K562 treated with DMSO at 1 percent for 12 hours (cell line): ENCODE data around the gene PIGO. TPM values are rescaled to one million over a fixed set of nuclear protein-coding genes. Genes with fewer than 3 reads are reported as not detected.

Source experiments
- total RNA-seq: library from RNA; unstranded; fragments of 300-600 nt; gene quantifications from 2 replicates; pipeline ENCODE4 v1.2.3, GENCODE V29; 2022; ENCODE audit not compliant: insufficient read depth

PIGO gene
- 6.2 and 11.2 TPM in 2 replicates for total RNA-seq

DNA sequence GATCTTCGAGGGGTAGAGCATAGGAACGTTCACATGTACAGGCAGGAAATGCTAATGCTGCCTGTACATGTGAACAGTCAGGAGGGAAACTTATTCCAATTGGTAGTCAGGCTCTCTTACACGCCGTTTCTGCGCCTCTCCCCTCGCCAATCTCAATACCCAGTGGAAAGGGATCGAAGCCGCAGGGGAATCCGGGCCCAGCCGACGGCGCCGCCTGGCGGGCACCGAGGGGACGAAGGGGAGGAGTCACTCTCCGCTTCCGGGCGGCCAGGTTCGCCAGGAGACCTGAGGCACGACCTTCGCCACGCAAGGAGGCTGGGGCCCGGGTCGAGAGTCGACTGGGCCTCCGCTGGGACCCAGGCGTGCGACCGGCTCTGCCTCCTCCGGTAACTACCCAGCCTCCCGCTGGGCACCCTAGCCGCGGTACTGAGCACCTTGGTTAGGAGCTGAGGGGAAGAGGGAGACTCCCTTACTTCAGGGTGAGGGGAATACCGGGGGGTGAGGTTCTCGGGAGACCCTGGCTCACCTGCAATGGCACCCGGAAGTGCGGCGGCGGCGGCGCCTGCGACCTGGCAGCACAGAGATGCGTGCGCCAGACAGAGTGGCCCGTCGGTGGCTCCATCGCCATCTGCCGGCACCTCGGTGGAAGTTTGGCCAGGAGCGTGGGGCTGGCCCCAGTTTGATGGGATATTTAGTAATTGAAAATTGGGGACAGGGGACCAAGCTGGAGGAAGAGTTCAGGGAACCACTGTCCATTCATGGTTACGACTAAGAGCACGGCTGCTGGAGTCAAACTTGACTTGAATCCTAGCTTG lies at the start of gene PIGO:
PIGO (minus strand) TSS at position 557 of the 815 bp plus-strand sequence. CDS start 1,026 bp downstream, outside the sequence.

DNA sequence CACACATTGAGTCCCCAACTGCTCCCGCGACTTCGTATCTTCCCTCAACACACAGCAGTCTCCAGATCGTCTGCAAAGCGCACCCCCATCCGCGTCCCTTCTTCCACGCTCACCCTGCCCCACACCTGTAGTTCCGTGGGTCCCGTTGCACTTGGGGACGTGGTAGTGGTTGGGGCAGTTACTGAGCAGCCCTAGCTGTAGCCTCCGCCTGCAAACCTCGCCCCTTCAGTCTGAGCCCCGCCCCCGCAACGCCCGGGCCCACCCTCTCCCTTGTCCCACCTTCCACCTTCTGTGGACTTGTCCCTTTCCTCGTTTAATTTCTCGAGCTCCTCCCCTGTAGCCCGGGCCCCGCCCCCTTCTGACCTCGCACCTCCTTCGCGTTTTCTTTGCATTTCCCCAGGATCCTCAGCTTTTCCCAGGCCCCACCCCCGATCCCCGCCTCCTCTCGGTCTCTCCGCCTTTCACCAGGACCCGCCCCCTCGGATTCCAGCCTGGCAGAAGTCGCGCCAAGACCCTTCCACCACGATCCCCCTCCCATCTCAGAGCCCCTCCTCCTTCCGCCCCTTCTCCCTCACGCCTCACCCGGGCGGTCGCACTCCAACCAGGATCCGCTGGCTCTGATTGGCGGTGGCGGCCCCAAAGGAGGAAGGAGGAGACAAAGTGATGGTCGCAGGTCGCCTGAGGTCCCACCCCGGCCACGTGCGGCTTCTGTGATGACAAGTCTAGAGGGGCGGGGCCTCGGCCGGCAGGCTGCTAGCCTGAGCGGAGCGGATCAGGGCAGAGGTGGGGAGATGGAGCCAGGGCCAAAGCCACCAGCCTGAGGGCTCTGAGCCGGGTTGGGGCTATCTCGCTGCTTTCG lies 19.5 kb upstream of the PIGO start, which contains the start of gene ATOSB:
ATOSB (minus strand) TSS at position 183 of the 859 bp plus-strand sequence. CDS start 7,588 bp downstream, outside the sequence.

DNA sequence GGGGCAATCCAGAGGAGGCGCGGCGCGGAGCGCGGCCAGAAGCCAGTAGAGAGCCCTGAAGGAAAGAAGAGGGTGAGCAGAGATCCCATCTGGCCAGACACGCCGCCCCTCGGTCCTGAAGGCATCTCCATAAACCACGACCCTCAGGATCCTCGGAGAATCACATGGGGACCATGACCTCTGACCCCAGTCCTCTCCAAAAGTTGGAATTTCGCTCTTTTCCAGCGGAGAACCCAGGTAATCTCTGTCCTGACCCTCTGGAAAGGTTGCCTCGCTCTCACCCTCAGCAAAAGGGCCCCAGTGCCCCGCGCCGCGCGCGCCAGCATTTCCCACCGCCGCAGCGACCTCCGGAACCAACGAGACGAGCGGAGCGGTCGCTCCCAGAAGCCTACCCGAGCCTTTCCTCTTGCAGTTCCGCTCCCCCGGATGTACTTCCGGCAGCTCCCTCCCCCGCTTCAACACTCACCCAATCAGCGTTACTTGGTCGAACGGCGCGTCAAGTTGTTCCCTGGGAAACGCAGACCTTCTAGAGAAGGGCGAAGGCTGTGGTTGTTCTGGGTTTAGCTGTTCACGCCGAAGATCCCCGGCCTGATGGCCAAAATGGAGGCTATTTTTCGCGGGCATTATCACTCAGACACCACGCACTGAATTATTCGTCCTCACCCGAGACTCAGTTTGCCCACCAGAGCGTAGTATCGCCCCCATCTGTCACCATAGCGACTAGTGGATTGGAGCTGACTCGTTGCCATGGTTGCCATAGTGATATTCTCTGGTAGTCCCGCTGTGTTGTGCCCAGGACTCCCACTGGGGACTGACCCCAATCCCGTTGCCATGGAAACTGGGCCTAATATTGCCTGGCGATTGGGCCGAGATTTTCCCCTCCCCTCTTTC lies 6.6 kb upstream of the PIGO start, which contains the start of gene STOML2:
STOML2 (minus strand) TSS at position 363 of the 891 bp plus-strand sequence; CDS start at position 326, 37 bp downstream.

DNA sequence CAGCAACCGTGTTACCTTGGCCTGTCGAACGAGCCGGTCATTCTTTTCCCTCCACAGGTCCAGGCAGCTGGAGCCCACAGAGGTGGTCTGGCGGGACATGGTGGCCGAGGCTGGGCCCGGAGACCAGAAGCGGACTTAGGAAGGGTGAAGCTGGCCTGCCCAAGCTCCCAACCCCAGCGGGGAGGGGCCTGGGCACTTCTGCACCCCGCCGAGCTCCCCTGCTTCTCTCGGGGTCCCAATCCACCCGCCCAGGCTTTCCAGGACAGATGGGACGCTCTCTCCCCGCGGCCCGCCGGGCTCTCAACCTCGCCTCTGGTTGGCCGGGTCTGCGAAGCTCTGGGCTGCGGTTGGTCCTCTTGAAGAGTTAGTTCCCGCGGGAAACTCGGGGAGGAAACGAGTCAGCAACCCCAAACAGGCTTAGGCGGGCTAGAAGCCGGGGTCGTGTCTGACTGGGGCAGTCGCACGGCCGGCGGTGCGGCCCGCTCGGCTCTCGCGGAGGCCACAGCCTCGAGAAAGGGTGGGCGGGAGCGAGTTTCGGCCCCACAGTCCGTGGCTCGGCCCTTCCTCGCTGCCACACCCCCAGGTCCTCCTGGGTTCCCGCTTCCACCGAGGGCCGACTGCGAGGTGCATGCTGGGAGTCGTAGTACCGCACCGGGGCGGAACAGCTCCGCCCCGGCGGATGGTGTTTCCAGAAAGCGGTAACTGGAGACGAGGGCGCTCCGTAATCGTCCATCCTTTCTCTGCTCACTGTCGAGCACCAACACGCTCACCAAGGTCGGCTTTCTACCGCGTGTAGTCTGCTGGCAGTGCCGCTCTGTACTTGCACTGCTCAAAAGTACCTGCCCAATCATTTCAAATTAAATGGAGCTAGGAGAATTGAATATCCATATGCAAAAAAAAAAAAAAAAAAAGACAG lies 16.7 kb downstream of the PIGO start, which contains the start of gene FANCG:
FANCG (minus strand) TSS at position 517 of the 916 bp plus-strand sequence; CDS start at position 99, 418 bp downstream.

DNA sequence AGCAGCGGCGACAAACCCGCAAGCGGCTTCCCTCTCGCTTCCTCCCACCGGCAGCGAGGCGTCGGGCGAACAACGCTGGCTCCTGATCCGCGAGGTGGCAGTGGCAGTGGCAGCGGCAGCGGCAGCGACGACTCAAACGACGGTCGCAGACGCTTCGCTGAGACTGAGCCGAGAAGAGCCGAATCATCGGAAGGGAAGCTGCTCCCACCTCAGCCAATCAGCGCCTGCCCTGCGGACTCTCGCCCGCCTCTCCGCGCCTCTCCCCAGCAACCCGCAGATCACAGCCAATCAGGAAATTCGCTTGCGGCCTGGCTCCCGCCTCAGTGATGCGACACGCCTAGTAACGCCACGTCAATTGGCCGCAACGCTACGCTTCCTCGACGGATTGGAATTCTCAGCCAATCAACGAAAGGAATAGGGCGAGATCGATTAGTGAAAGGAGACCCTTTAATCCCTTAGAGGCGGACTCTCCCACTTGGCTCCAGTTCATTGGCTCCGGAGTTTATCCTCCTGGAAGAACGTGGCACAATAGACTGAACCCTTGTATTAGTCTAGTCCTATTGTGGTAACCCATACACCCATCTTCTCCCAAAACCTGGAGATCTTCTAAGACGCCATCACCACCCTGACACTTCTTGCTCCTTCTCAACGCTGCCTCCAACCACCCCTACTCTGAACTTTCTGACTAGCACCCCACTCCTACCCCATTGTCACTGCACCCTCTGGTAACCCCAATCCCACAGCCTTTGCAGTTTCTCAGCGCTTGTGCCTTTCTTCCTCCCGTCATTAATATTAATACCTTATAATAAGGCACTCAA lies 23.7 kb downstream of the PIGO start, which contains the start of gene VCP:
VCP (minus strand) TSS at position 165 of the 818 bp plus-strand sequence. CDS start 272 bp downstream, outside the sequence.

Other genes with a start within 250 kb of the PIGO start
- gene PHF24, start 138.3 kb downstream of the PIGO start, total RNA-seq: 0.39 and 0.68 TPM in 2 replicates
- 1.9 and 5.3 TPM in 2 replicates for gene DNAJB5, start 106.8 kb downstream of the PIGO start, total RNA-seq
- gene VCP, start 24.0 kb downstream of the PIGO start, total RNA-seq: 133 and 207 TPM in 2 replicates
- 17.9 and 24.9 TPM in 2 replicates for gene FANCG, start 16.6 kb downstream of the PIGO start, total RNA-seq
- 135 and 175 TPM in 2 replicates for gene STOML2, start 6.5 kb upstream of the PIGO start, total RNA-seq
- 4.7 and 7.6 TPM in 2 replicates for gene ATOSB, start 19.3 kb upstream of the PIGO start, total RNA-seq
- gene UNC13B, start 65.4 kb upstream of the PIGO start, total RNA-seq: 5.9 and 16.9 TPM in 2 replicates